Panc1 (cell line): Measurements from ENCODE around the gene GSX2. TPM values are rescaled to one million over a fixed set of nuclear protein-coding genes. Genes with fewer than 3 reads are reported as not detected.

Source experiments
- ATAC-seq: fragments of 200-7000 bp; cut with Tn5 transposase; 2 replicates; pipeline ENCODE4 v1.9.1; 2020; ENCODE audit warnings: mild to moderate bottlenecking, moderate library complexity
- BruUV-seq: library from RNA; stranded (reverse); fragments of 400-500 nt; replicated peaks from 2 replicates; lab custom pipeline; 2021; lab: Mats Ljungman, UMichigan
- CTCF ChIA-PET: fragments of 300-600 bp; sonication (Branson Sonifier 250); formaldehyde crosslinking; loops from one replicate; lab custom pipeline; 2022; ENCODE audit warnings: antibody characterized with exemption; lab: Charles Lee
- POLR2A ChIA-PET: fragments of 300-600 bp; sonication (Branson Sonifier 250); formaldehyde crosslinking; loops from one replicate; lab custom pipeline; 2022; ENCODE audit warnings: antibody characterized with exemption; lab: Charles Lee
- DNase-seq: peaks from one replicate; pipeline ENCODE4 v3.0.0-alpha.2; 2010; ENCODE audit warnings: low read depth, low spot score
- H3K27ac ChIP-seq: 2 replicates; pipeline ENCODE4 v1.5.1; 2011; ENCODE audit warnings: mild to moderate bottlenecking, low read length, inconsistent platforms
- H3K27me3 ChIP-seq: fragments of 200-500 bp; sonication (Bioruptor generic); 2 replicates; pipeline ENCODE4 v1.6.0; 2014; ENCODE audit warnings: low read length, inconsistent platforms; ENCODE audit not compliant: control insufficient read depth, insufficient read depth
- H3K36me3 ChIP-seq: fragments of 200-500 bp; sonication (Bioruptor generic); 2 replicates; pipeline ENCODE4 v1.5.1; 2014; ENCODE audit warnings: inconsistent platforms, mild to moderate bottlenecking, low read length, moderate library complexity; ENCODE audit not compliant: control insufficient read depth, insufficient read depth
- H3K4me1 ChIP-seq: 2 replicates; pipeline ENCODE4 v1.5.1; 2011; ENCODE audit warnings: inconsistent platforms, mild to moderate bottlenecking, low read length, moderate library complexity; ENCODE audit not compliant: control insufficient read depth, insufficient read depth
- H3K4me3 ChIP-seq, 2 experiments: 2 replicates each; pipeline ENCODE4 v1.5.1; 2011 to 2012; ENCODE audit warnings: low read depth in 2 of 2, low read length in 2 of 2, mild to moderate bottlenecking in 2 of 2, inconsistent platforms in 1 of 2, moderate library complexity in 1 of 2
- H3K9me3 ChIP-seq: fragments of 200-500 bp; sonication (Bioruptor generic); 2 replicates; pipeline ENCODE4 v1.5.1; 2014; ENCODE audit warnings: low read depth, mild to moderate bottlenecking, inconsistent platforms, low read length, moderate library complexity; ENCODE audit not compliant: control insufficient read depth, insufficient read depth
- POLR2AphosphoS5 ChIP-seq: IDR thresholded peaks from 2 replicates; pipeline ENCODE4 v1.6.1; 2012; ENCODE audit warnings: mild to moderate bottlenecking, low read depth, low read length, moderate library complexity
- SIN3A ChIP-seq: IDR thresholded peaks from 2 replicates; pipeline ENCODE4 v1.6.1; 2012; ENCODE audit warnings: low read depth, mild to moderate bottlenecking, low read length, moderate library complexity, borderline replicate concordance; ENCODE audit not compliant: insufficient read depth
- TCF7L2 ChIP-seq: IDR thresholded peaks from 2 replicates; pipeline ENCODE4 v1.6.1; 2011; ENCODE audit warnings: mild to moderate bottlenecking, low read depth, low read length, inconsistent platforms
- in situ Hi-C: cut with HindIII; loops from 2 replicates; pipeline ENCODE4 v1.10.0; 2016; ENCODE audit warnings: low sequenced_read_pairs, low pct_unique_long_range_greater_than_20kb
- intact Hi-C: fragments of 100-400 bp; cut with micrococcal nuclease; formaldehyde crosslinking; loops from one replicate; pipeline ENCODE4 v1.10.0; 2022; ENCODE audit not compliant: unreplicated experiment
- total RNA-seq: library from RNA; stranded (reverse); gene quantifications from one replicate; pipeline ENCODE4 v1.2.1, GENCODE V29; 2021; ENCODE audit not compliant: unreplicated experiment
- TF ChIP-seq, protein P1 (sequence below): fragments of 450-650 bp; IDR thresholded peaks from 2 replicates; pipeline ENCODE4 v1.5.1; 2017; ENCODE audit warnings: mild to moderate bottlenecking
- TF ChIP-seq, protein P2 (sequence below), 2 experiments: IDR thresholded peaks; 2 replicates each; pipeline ENCODE4 v1.6.1; 2011 to 2012; ENCODE audit warnings: low read depth in 2 of 2, control low read depth in 1 of 2, low read length in 1 of 2, mild to moderate bottlenecking in 1 of 2, moderate library complexity in 1 of 2; ENCODE audit not compliant: insufficient read depth in 1 of 2

The GSX2 gene
- total RNA-seq, 1 experiment from 2014 or later = not detected

DNA sequence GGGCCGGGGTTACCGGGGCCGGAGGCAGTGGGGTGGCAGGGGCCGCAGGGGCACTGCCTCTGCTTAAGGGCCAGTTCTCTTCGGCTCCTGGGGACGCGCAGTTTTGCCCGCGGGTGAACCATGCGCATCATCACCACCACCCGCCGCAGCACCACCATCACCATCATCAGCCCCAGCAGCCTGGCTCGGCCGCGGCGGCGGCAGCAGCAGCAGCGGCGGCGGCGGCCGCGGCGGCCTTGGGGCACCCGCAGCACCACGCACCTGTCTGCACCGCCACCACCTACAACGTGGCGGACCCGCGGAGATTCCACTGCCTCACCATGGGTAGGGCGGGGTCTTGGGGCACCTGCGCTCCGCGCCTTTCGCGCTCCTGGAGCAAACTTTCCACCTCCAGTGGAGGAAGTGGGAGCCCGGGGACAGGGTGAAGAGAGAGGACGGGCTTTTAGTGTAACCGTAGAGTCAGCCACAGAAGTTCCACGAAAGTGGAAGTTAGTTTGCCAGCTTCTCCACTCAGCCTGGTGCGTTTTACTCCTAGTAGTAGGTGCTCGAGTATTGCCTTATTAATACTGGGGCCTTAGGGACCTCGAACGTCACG, 729 bp downstream of the GSX2 start:
- peaks cover 4% of the 10 kb centered on the region; the same call in 1 of the 2 replicates for H3K27me3 ChIP-seq
- H3K4me3 ChIP-seq = peak overlapping the region; percentile 24 to 47
- no peaks in the 10 kb centered on the region for H3K9me3 ChIP-seq
- BruUV-seq = no TSS peak
- no peaks in the 10 kb centered on the region for H3K36me3 ChIP-seq
- no peak overlapping the region for H3K27ac ChIP-seq
- intact Hi-C loops (no loop called here), in situ Hi-C loops (no loop called here)
- CTCF ChIA-PET = no interaction called here
- TF ChIP-seq, protein P1, sequence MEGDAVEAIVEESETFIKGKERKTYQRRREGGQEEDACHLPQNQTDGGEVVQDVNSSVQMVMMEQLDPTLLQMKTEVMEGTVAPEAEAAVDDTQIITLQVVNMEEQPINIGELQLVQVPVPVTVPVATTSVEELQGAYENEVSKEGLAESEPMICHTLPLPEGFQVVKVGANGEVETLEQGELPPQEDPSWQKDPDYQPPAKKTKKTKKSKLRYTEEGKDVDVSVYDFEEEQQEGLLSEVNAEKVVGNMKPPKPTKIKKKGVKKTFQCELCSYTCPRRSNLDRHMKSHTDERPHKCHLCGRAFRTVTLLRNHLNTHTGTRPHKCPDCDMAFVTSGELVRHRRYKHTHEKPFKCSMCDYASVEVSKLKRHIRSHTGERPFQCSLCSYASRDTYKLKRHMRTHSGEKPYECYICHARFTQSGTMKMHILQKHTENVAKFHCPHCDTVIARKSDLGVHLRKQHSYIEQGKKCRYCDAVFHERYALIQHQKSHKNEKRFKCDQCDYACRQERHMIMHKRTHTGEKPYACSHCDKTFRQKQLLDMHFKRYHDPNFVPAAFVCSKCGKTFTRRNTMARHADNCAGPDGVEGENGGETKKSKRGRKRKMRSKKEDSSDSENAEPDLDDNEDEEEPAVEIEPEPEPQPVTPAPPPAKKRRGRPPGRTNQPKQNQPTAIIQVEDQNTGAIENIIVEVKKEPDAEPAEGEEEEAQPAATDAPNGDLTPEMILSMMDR = no peak
- TF ChIP-seq, protein P2, sequence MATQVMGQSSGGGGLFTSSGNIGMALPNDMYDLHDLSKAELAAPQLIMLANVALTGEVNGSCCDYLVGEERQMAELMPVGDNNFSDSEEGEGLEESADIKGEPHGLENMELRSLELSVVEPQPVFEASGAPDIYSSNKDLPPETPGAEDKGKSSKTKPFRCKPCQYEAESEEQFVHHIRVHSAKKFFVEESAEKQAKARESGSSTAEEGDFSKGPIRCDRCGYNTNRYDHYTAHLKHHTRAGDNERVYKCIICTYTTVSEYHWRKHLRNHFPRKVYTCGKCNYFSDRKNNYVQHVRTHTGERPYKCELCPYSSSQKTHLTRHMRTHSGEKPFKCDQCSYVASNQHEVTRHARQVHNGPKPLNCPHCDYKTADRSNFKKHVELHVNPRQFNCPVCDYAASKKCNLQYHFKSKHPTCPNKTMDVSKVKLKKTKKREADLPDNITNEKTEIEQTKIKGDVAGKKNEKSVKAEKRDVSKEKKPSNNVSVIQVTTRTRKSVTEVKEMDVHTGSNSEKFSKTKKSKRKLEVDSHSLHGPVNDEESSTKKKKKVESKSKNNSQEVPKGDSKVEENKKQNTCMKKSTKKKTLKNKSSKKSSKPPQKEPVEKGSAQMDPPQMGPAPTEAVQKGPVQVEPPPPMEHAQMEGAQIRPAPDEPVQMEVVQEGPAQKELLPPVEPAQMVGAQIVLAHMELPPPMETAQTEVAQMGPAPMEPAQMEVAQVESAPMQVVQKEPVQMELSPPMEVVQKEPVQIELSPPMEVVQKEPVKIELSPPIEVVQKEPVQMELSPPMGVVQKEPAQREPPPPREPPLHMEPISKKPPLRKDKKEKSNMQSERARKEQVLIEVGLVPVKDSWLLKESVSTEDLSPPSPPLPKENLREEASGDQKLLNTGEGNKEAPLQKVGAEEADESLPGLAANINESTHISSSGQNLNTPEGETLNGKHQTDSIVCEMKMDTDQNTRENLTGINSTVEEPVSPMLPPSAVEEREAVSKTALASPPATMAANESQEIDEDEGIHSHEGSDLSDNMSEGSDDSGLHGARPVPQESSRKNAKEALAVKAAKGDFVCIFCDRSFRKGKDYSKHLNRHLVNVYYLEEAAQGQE (IDR thresholded peaks at IDR 0.05; ENCODE audit: insufficient read depth in 1 of 2, low read depth in 2 of 2, low read length in 1 of 2) = no peak
- TF ChIP-seq SIN3A = no peak
- TF ChIP-seq POLR2AphosphoS5 = no peak
- TF ChIP-seq TCF7L2 = no peak
- ATAC-seq (peak; percentile 54), DNase-seq (no peak)
- H3K4me1 ChIP-seq = no peaks in the 10 kb centered on the region
- POLR2A ChIA-PET = interaction anchor here (0.6 kb wide), 1 partner anchor 42 kb away, joined by 3 read pairs; no protein-coding TSS in a partner anchor

DNA sequence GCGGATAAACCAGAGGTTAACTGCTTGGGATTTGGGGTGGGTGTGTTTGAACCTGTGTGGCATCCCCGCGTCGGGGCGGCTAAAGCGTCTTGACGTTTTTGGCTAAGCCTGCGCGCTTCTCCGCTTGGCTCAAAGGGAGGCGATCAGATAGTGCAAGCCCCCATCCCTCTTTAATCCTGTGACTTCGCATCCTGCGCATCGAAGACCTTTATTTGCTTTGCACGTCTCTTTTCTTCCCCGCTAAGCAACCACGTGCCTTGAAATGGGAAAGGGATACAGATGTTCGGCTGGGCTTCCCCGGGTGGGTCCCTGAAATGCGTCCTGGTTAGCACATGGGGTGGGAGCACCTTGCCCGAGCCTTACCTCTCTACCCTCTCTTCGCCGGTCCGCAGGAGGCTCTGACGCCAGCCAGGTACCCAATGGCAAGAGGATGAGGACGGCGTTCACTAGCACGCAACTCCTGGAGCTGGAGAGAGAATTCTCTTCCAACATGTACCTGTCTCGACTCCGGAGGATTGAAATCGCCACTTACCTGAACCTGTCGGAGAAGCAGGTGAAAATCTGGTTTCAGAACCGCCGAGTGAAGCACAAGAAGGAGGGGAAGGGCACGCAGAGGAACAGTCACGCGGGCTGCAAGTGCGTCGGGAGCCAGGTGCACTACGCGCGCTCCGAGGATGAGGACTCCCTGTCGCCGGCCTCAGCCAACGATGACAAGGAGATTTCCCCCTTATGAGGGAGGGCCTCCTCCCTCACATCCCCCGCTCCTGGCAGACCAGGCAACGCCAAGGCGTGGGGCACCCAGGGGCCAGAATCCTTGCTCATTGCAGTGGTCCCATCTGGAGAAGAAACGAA, 1.5 kb downstream of the GSX2 start:
- ChIA-PET POLR2A (interaction anchor here (0.6 kb wide), 1 partner anchor 43 kb away, joined by 3 read pairs; no protein-coding TSS in a partner anchor), CTCF (no interaction called here)
- H3K27ac ChIP-seq = no peak overlapping the region
- BruUV-seq = no TSS peak
- intact Hi-C loops (no loop called here), in situ Hi-C loops (no loop called here)
- DNase-seq (no peak), ATAC-seq (no peak)
- TF ChIP-seq TCF7L2 (no peak), POLR2AphosphoS5 (no peak), SIN3A (no peak)
- TF ChIP-seq, protein P1 = no peak
- TF ChIP-seq, protein P2 (IDR thresholded peaks at IDR 0.05; ENCODE audit: insufficient read depth in 1 of 2, low read depth in 2 of 2, low read length in 1 of 2) = no peak
- H3K9me3 ChIP-seq = no peaks in the 10 kb centered on the region
- H3K27me3 ChIP-seq = peaks cover 4% of the 10 kb centered on the region; the same call in 1 of the 2 replicates
- no peak overlapping the region; a peak in 2 of 4 replicates for H3K4me3 ChIP-seq
- H3K36me3 ChIP-seq = no peaks in the 10 kb centered on the region
- H3K4me1 ChIP-seq = no peaks in the 10 kb centered on the region
